ENCODE measurements around the gene NRBP1. TPM values are rescaled to one million over a fixed set of nuclear protein-coding genes. Genes with fewer than 3 reads are reported as not detected.

Gene NRBP1
- total RNA-seq, 1 experiment from 2014 or later = 140 TPM

GRCh38 chr2:27400348-27401135 lies 27.9 kb upstream of the NRBP1 start:
- Histone ChIP-seq H2BK15ac (ENCODE audit: low read depth, low read length) (no peak overlapping the region), H3K56ac (ENCODE audit: insufficient read length, low read depth, low read length) (no peak overlapping the region), H2BK5ac (ENCODE audit: insufficient read length, low read length) (no peak overlapping the region), H3K23me2 (ENCODE audit: insufficient read length, low read depth, low read length, poor library complexity, severe bottlenecking) (no peaks in the 10 kb centered on the region), H3T11ph (ENCODE audit: low read length) (no peak overlapping the region), H2BK120ac (ENCODE audit: low read depth, low read length, poor library complexity, severe bottlenecking) (no peak overlapping the region), H3K27ac (ENCODE audit: insufficient read length, low read depth, low read length) (no peak overlapping the region), H2BK20ac (ENCODE audit: low read depth, low read length, poor library complexity, severe bottlenecking) (no peak overlapping the region), H4K20me1 (ENCODE audit: control insufficient read depth, insufficient read depth, insufficient read length) (no peaks in the 10 kb centered on the region), H3K79me1 (ENCODE audit: insufficient read depth, low read depth, low read length, poor library complexity, severe bottlenecking) (peaks cover 4% of the 10 kb centered on the region), H4K91ac (ENCODE audit: insufficient read length, low read depth, low read length) (no peak overlapping the region), H3K27me3 (ENCODE audit: insufficient read depth, low read length) (no peaks in the 10 kb centered on the region), H3K4me2 (ENCODE audit: insufficient read depth, insufficient read length, low read length) (no peak overlapping the region), H3K9ac (ENCODE audit: extremely low read depth, insufficient read length, low read length) (no peak overlapping the region), H3K4me1 (ENCODE audit: insufficient read depth, low read length) (no peaks in the 10 kb centered on the region), H4K5ac (ENCODE audit: insufficient read length, low read depth, low read length) (no peak overlapping the region), H3K14ac (ENCODE audit: insufficient read depth, low read length) (no peak overlapping the region), H3K4ac (ENCODE audit: low read depth, low read length) (no peak overlapping the region), H3K18ac (ENCODE audit: insufficient read length, low read depth, low read length) (no peak overlapping the region), H3K79me2 (ENCODE audit: insufficient read depth, low read length) (peaks cover 57% of the 10 kb centered on the region; the same call in 1 of the 2 replicates), H3K9me3 (ENCODE audit: control insufficient read depth, low read depth, low read length) (no peaks in the 10 kb centered on the region), H2AFZ (ENCODE audit: low read length) (no peak overlapping the region), H4K8ac (replicated peaks; ENCODE audit: insufficient read length, low read depth, low read length) (no peak overlapping the region), H3K23ac (ENCODE audit: insufficient read length, low read depth, low read length) (no peak overlapping the region), H2AK5ac (ENCODE audit: insufficient read length, low read length) (no peak overlapping the region), H2BK12ac (ENCODE audit: insufficient read length, low read depth, low read length) (no peak overlapping the region)
- Mint-ChIP-seq H3K27ac (no peak overlapping the region; a peak in 1 of 7 replicates), H3K36me3 (ENCODE audit: insufficient read depth in 1 of 3, low read depth in 3 of 3) (peaks cover 8 to 29% (median 28%) of the 10 kb centered on the region in 3 experiments; a peak in 6 of 7 replicates), H3K9me3 (no peaks in the 10 kb centered on the region), H3K27me3 (ENCODE audit: low read depth) (no peaks in the 10 kb centered on the region), H3K4me1 (no peaks in the 10 kb centered on the region), H3K4me3 (no peak overlapping the region)
- no peak for DNase-seq
- TF ChIP-seq CTCF (conservative IDR thresholded peaks at IDR 0.05) = no peak
- WGBS (ENCODE audit: extremely low coverage, insufficient read length, low lambda C conversion rate) = no CpG with 5 or more reads among the region's 2 CpGs

All from H9 (cell line).